Measurements from ENCODE around the gene SMCO4.

DNA sequence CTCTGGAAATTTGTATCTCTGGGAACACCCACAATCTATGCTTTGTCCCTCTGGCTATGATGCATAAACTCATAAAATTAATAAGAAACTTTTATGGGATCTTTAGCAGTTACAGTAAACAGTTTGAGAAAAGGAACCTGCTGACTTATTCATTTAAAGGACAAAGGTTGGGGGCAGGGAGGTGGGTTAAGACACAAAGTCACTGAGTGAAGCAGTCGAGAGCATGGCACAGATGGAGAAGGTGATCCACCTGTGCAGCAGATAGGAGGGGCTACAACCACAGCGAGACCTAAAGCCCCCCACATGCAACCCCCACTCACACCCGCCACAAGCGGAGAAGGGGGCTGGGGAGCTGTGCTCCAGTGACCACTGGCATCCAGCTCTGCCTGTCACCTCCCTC is 45.0 kb downstream of the SMCO4 start:
- TF ChIP-seq POLR2A (IDR thresholded peaks at IDR 0.05), result no peak
- TF ChIP-seq, protein P1, sequence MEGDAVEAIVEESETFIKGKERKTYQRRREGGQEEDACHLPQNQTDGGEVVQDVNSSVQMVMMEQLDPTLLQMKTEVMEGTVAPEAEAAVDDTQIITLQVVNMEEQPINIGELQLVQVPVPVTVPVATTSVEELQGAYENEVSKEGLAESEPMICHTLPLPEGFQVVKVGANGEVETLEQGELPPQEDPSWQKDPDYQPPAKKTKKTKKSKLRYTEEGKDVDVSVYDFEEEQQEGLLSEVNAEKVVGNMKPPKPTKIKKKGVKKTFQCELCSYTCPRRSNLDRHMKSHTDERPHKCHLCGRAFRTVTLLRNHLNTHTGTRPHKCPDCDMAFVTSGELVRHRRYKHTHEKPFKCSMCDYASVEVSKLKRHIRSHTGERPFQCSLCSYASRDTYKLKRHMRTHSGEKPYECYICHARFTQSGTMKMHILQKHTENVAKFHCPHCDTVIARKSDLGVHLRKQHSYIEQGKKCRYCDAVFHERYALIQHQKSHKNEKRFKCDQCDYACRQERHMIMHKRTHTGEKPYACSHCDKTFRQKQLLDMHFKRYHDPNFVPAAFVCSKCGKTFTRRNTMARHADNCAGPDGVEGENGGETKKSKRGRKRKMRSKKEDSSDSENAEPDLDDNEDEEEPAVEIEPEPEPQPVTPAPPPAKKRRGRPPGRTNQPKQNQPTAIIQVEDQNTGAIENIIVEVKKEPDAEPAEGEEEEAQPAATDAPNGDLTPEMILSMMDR (IDR thresholded peaks at IDR 0.05), result no peak

Measured in Peyer's patch (tissue), 4 donors.